HL-60 (cell line): ENCODE measurements around the gene LDLRAD3.

ENCODE experiments used
- DNase-seq, 2 experiments: peaks; one replicate each; pipeline ENCODE4 v3.0.0-alpha.2; 2010 to 2020; ENCODE audit warnings: low read depth in 1 of 2, low spot score in 1 of 2
- H3K27ac ChIP-seq: fragments of 250-450 bp; sonication (Bioruptor Pico); replicated peaks from 2 replicates; pipeline ENCODE4 v1.5.1; 2020; ENCODE audit warnings: mild to moderate bottlenecking, moderate library complexity
- H3K27me3 ChIP-seq: fragments of 250-450 bp; sonication (Bioruptor Pico); 2 replicates; pipeline ENCODE4 v1.5.1; 2021; ENCODE audit warnings: mild to moderate bottlenecking, moderate library complexity; ENCODE audit not compliant: insufficient read depth, poor library complexity, severe bottlenecking
- H3K4me3 ChIP-seq: replicated peaks from 2 replicates; pipeline ENCODE4 v1.5.1; 2011; ENCODE audit warnings: mild to moderate bottlenecking, control low read depth, low read length; ENCODE audit not compliant: insufficient read depth
- CTCF ChIP-seq: IDR thresholded peaks from one replicate; pipeline ENCODE4 v1.5.1; 2011; ENCODE audit warnings: low read length, control low read depth, inconsistent platforms; ENCODE audit not compliant: insufficient read depth
- GABPA ChIP-seq: IDR thresholded peaks from 2 replicates; pipeline ENCODE4 v1.6.1; 2012; ENCODE audit warnings: low read depth
- POLR2AphosphoS5 ChIP-seq: IDR thresholded peaks from 2 replicates; pipeline ENCODE4 v1.6.1; 2012; ENCODE audit warnings: low read depth
- SPI1 ChIP-seq: IDR thresholded peaks from 2 replicates; pipeline ENCODE4 v1.6.1; 2012; ENCODE audit warnings: low read depth, mild to moderate bottlenecking, borderline replicate concordance
- TF ChIP-seq, protein P1 (sequence below): IDR thresholded peaks from 2 replicates; pipeline ENCODE4 v1.6.1; 2012; ENCODE audit warnings: low read depth; ENCODE audit not compliant: insufficient replicate concordance

LDLRAD3 gene

DNA sequence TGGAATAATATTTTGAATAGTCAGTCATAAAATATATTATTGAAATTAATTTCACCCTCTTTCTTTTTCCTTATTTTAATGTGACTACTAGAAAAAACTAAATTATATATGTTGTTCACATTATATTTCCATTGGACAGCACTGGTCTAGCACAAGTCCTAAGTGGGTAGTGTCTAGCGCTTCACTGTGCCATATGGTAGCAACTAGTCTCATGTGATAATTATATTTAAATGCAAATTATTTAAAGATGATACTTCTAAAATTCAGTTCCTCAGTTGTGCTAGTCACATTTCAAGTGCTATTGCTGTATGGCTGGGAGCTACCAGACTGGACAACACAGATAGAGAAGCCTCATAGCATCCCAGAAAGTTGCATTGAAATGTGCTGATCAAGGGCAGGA lies 19.1 kb upstream of the LDLRAD3 start:
- TF ChIP-seq POLR2AphosphoS5 (no peak), SPI1 (no peak)
- DNase-seq, result no peak
- H3K27me3 ChIP-seq, result no peaks in the 10 kb centered on the region

DNA sequence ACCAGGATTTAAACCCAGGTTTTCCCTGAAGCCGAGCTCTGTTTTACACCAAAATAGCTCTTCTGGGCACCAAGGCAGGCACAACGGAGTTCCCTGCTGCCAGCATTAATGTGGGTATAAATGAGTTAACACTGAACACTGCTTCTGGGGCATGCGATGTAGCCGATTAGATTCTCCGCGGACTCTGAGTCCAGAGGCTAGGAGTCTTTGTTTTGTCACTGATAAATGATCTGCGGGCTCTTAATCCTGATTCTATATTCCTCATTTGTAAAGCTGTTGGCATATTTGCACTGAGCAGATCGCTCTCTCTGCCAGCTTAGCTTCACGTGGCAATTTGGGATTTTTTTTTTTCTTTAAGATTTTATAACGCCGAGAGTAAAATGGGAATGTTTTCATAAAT lies 16.8 kb upstream of the LDLRAD3 start:
- TF ChIP-seq POLR2AphosphoS5 (no peak), SPI1 (no peak), GABPA (no peak), CTCF (no peak)
- TF ChIP-seq, protein P1, sequence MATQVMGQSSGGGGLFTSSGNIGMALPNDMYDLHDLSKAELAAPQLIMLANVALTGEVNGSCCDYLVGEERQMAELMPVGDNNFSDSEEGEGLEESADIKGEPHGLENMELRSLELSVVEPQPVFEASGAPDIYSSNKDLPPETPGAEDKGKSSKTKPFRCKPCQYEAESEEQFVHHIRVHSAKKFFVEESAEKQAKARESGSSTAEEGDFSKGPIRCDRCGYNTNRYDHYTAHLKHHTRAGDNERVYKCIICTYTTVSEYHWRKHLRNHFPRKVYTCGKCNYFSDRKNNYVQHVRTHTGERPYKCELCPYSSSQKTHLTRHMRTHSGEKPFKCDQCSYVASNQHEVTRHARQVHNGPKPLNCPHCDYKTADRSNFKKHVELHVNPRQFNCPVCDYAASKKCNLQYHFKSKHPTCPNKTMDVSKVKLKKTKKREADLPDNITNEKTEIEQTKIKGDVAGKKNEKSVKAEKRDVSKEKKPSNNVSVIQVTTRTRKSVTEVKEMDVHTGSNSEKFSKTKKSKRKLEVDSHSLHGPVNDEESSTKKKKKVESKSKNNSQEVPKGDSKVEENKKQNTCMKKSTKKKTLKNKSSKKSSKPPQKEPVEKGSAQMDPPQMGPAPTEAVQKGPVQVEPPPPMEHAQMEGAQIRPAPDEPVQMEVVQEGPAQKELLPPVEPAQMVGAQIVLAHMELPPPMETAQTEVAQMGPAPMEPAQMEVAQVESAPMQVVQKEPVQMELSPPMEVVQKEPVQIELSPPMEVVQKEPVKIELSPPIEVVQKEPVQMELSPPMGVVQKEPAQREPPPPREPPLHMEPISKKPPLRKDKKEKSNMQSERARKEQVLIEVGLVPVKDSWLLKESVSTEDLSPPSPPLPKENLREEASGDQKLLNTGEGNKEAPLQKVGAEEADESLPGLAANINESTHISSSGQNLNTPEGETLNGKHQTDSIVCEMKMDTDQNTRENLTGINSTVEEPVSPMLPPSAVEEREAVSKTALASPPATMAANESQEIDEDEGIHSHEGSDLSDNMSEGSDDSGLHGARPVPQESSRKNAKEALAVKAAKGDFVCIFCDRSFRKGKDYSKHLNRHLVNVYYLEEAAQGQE, result no peak
- no peak overlapping the region for H3K4me3 ChIP-seq
- H3K27ac ChIP-seq, result peak overlapping the region; percentile 57
- DNase-seq, result no peak
- no peaks in the 10 kb centered on the region for H3K27me3 ChIP-seq

More for the DNA sequence above, 19.1 kb upstream of the LDLRAD3 start:
- H3K27ac ChIP-seq, result no peak overlapping the region
- H3K4me3 ChIP-seq, result no peak overlapping the region

DNA sequence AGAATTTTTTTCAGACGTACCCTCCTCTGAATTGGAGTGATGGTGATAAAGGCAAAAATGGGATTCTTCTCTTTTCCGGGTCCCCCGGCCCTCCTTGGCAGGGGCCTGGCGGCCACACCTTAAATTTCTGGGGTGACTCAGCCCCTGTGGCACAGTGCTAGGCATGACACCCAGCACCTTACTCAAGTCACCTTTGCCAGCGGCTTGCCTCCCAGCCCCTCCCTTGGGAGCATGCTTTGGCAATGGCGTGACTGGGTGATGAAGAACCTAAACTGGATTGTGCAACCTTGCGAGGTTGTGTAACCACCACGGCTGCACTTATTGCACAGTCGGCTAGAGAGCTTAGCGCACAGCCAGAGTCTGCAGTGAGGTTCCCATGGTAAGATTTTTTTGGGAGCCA lies 16.2 kb upstream of the LDLRAD3 start:
- DNase-seq, result peak; percentile 98
- H3K27me3 ChIP-seq, result no peaks in the 10 kb centered on the region
- peak overlapping the region; percentile 57 for H3K27ac ChIP-seq
- TF ChIP-seq GABPA (no peak), CTCF (no peak), SPI1 (no peak), POLR2AphosphoS5 (peak; percentile 79)
- TF ChIP-seq, protein P1, result peak; percentile 30
- no peak overlapping the region for H3K4me3 ChIP-seq

GRCh38 chr11:35928688-35929395 lies 15.0 kb upstream of the LDLRAD3 start:
- no peaks in the 10 kb centered on the region for H3K27me3 ChIP-seq
- no peak for DNase-seq
- H3K27ac ChIP-seq, result peak overlapping the region; percentile 57
- H3K4me3 ChIP-seq, result no peak overlapping the region
- TF ChIP-seq POLR2AphosphoS5, result no peak
- no peak for TF ChIP-seq GABPA
- TF ChIP-seq SPI1, result no peak
- no peak for TF ChIP-seq CTCF
- TF ChIP-seq, protein P1, result no peak
